Esophagus squamous epithelium (tissue), 4 donors: ENCODE measurements around the gene PLSCR2.

Experiments
- CTCF ChIP-seq, 6 experiments: fragments of 450-650 bp in 4 of 6; fragments of 200-600 bp in 2 of 6; sonication (generic) in 2 of 6; IDR thresholded peaks; one replicate each; pipeline ENCODE4 v1.5.1; 2016 to 2019; ENCODE audit warnings: antibody characterized with exemption in 6 of 6, mild to moderate bottlenecking in 4 of 6, moderate library complexity in 4 of 6
- POLR2A ChIP-seq, 4 donors: fragments of 450-650 bp; IDR thresholded peaks; one replicate each; pipeline ENCODE4 v1.6.1; 2017; ENCODE audit warnings: antibody characterized with exemption in 4 of 4, mild to moderate bottlenecking in 4 of 4, moderate library complexity in 3 of 4

GRCh38 chr3:146464783-146465182 is 4.6 kb downstream of the PLSCR2 start:
- TF ChIP-seq CTCF (IDR thresholded peaks at IDR 0.05) (no peak), POLR2A (IDR thresholded peaks at IDR 0.05) (no peak)
